Breast epithelium (tissue), 3 donors: ENCODE measurements around the gene MAN1C1.

Source experiments
- POLR2A ChIP-seq: fragments of 450-650 bp; IDR thresholded peaks from one replicate; pipeline ENCODE4 v1.6.1; 2016; ENCODE audit warnings: antibody characterized with exemption, mild to moderate bottlenecking, moderate library complexity
- TF ChIP-seq, protein P1 (sequence below), 3 donors: fragments of 450-650 bp; IDR thresholded peaks; one replicate each; pipeline ENCODE4 v1.5.1; 2016 to 2017; ENCODE audit warnings: antibody characterized with exemption in 3 of 3, mild to moderate bottlenecking in 3 of 3, moderate library complexity in 3 of 3

DNA sequence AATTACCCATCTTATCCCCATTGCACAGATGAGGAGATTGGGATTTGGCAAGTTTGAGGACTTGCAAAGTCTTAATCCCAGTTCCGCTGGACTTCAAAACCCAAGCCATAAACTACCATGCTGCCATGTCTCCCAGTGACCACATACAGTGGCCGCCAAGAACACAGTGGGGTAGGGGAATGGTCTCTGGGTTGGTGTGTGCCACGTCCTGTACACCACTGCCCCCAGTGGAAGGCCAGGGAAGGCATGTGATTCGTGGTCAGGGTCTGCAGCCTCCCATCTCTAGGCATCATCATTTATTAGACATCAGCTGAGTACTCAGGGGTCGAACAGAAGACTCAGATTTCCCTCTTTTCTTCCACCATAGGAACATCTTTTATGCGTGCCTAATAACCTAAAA is 76.0 kb downstream of the MAN1C1 start:
- TF ChIP-seq, protein P1, sequence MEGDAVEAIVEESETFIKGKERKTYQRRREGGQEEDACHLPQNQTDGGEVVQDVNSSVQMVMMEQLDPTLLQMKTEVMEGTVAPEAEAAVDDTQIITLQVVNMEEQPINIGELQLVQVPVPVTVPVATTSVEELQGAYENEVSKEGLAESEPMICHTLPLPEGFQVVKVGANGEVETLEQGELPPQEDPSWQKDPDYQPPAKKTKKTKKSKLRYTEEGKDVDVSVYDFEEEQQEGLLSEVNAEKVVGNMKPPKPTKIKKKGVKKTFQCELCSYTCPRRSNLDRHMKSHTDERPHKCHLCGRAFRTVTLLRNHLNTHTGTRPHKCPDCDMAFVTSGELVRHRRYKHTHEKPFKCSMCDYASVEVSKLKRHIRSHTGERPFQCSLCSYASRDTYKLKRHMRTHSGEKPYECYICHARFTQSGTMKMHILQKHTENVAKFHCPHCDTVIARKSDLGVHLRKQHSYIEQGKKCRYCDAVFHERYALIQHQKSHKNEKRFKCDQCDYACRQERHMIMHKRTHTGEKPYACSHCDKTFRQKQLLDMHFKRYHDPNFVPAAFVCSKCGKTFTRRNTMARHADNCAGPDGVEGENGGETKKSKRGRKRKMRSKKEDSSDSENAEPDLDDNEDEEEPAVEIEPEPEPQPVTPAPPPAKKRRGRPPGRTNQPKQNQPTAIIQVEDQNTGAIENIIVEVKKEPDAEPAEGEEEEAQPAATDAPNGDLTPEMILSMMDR (IDR thresholded peaks at IDR 0.05): no peak
- TF ChIP-seq POLR2A: no peak
